RWPE1 (cell line): ENCODE measurements around the gene PCCA.
"Not testable (repeated sequence)": the region's sequence is repeated elsewhere in the genome, so short reads cannot be mapped to it uniquely, and the experiment has no call there.

Source experiments
- CTCF ChIA-PET: fragments of 350-600 bp; sonication (Branson Sonifier 250); formaldehyde crosslinking; extraction: SDS; loops from one replicate; lab custom pipeline; 2021; lab: Yijun Ruan, JAX
- POLR2A ChIA-PET: fragments of 400-600 bp; formaldehyde crosslinking; extraction: SDS; loops from one replicate; lab custom pipeline; 2020; ENCODE audit warnings: antibody characterized with exemption; ENCODE audit not compliant: low non-redundant PET; lab: Yijun Ruan, JAX
- DNase-seq: peaks from one replicate; pipeline ENCODE4 v3.0.0; 2012; ENCODE audit warnings: low spot score
- H3K27ac ChIP-seq: fragments of 450-650 bp; 2 replicates; pipeline ENCODE4 v1.5.1; 2017
- CTCF ChIP-seq: fragments of 450-650 bp; conservative IDR thresholded peaks from 2 replicates; pipeline ENCODE4 v1.5.1; 2017; ENCODE audit warnings: low read depth, mild to moderate bottlenecking

PCCA gene

DNA sequence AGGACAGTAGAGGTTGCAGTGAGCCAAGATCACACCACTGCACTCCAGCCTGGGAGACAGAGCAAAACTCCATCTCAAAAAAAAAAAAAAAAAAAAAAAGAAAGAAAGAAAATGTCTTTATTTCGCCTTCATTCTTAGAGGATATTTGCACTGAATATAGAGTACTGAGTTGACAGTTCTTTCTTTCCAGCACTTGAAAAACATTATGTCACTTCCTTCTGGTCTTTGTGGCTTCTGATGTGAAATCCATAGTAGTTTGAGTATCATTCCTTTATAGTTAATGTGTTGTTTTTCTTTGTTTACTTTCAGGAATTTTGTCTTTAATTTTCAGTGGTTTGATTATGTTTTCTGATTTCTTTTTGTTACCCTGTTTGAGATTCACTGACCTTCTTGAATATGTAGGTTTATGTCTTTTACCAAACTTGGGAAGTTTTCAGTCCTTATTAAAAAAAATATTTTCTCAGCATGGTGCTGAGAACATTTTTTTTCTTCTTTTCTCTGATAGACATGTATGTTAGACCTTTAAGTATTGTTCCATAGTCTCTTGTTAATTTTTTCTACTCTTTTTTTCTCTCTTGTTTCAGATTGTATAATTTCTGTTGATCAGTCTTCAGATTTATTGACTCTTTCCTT lies 50.1 kb downstream of the PCCA start:
- no peak for TF ChIP-seq CTCF
- no peak overlapping the region for H3K27ac ChIP-seq
- CTCF ChIA-PET, result no interaction called here
- POLR2A ChIA-PET, result no interaction called here
- DNase-seq, result no peak

DNA sequence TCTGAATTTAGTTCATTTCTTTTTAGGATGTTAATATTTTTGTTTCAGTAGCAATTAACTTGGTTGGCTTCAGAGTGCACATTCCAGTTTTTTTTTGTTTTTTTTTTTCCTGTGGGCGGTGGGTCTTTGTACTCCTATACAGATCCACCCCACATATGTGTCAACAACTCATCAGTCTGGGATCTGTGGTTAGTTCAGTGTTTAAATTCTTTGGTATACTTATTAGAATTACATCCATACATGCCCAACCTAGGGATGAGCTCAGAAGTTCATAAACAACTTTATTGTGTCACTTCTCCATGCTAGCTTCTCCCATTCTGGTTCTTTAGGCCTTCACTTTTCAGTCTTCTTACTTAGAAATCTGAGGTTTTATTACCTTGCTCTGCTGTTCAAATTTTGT lies 50.9 kb downstream of the PCCA start:
- CTCF ChIA-PET, result no interaction called here

DNA sequence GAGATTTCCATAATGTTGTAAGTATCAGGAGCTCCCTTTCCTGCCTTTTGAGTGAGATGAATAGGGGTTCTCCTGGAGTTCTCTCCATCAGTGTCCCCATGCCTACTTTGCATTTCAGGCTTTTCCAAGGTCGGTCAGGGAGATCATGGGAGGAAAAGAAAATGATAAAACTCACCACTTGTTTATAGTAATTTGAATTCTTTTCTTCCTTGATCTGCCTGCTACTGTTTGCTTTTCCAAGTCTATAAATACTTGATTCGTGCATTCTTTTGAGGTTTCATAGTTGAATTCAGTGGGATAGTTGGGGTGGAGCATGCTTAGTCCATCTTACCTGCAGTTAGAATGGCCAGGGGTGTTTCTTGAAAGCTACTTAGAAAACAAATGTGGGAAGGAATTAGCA lies 51.5 kb downstream of the PCCA start:
- no peak overlapping the region for H3K27ac ChIP-seq
- CTCF ChIA-PET, result no interaction called here
- no peak for TF ChIP-seq CTCF
- DNase-seq, result no peak
- POLR2A ChIA-PET, result no interaction called here

More for the DNA sequence above, 50.9 kb downstream of the PCCA start:
- TF ChIP-seq CTCF, result no peak
- POLR2A ChIA-PET, result no interaction called here
- no peak overlapping the region for H3K27ac ChIP-seq
- DNase-seq, result no peak

DNA sequence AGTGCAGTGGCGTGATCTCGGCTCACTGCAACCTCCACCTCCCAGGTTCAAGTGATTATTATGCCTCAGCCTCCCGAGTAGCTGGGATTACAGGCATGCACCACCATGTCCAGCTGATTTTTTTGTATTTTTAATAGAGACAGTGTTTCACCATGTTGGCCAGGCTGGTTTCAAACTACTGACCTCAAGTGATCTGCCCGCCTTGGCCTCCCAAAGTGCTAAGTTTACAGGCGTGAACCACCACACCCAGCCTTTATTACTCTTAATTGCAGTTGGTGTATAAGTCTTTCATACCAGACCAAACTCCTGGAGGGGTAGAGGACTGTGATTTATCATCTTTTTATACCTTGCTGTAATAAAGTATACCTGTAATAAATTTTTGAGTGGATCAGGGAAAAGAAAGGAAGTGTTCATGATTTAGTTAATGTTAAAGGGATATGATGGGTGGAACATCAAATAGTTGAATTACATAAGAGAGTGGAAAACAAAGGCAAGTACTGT lies 52.6 kb downstream of the PCCA start:
- H3K27ac ChIP-seq, DNase-seq, CTCF ChIA-PET, POLR2A ChIA-PET: not testable (repeated sequence)

DNA sequence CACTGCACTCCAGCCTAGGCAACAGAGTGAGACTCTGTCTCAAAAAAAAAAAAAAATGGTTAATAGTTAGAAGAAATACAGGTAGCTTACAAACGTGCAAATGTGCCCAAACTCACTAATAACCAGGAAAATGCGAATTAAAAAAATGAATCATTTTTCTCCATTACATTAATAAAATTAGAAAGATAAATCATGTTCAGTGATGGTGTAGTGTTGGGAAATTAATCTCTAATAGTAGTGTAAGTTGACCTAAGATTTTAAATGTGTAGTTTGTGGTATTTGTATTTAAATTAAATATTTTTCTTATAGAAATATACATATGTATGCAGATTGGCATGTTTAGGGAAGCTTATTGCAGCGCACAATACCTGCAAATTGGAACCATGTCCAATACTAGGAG lies 57.6 kb downstream of the PCCA start:
- ChIA-PET CTCF (no interaction called here), POLR2A (no interaction called here)
- no peak for TF ChIP-seq CTCF
- DNase-seq, result no peak
- H3K27ac ChIP-seq, result no peak overlapping the region

GRCh38 chr13:100147825-100148224 lies 58.9 kb downstream of the PCCA start:
- ChIA-PET CTCF (interaction anchor here (0.6 kb wide), 1 partner anchor 491 kb away, joined by 5 read pairs; no protein-coding TSS in a partner anchor), POLR2A (no interaction called here)
- TF ChIP-seq CTCF, result no peak
- DNase-seq, result no peak
- no peak overlapping the region for H3K27ac ChIP-seq

DNA sequence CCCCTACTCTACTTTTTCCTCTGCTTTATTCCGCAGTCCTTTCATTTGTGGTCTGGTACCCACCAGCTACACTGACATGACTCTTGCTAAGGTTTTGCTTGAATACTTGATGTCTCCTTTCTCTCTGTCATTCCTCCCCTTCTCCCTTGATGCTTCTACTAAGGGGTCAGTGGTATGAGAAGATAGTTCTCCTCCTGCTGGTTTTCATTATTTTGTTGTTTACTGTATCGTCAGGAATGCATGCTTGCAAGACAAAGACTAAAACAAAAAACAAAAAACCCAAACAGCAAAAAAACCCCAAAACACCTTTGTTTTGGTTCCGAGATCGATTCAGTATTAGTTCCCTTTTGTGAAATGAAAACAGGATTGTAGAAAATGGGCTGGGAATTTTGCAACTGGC lies 59.5 kb downstream of the PCCA start:
- H3K27ac ChIP-seq, result no peak overlapping the region
- TF ChIP-seq CTCF, result no peak
- CTCF ChIA-PET, result interaction anchor here (0.6 kb wide), 1 partner anchor 492 kb away, joined by 5 read pairs; no protein-coding TSS in a partner anchor
- no peak for DNase-seq
- POLR2A ChIA-PET, result no interaction called here
